Activated CD4-positive, CD25-positive, alpha-beta regulatory T cell treated with anti-CD3 and anti-CD28 coated beads, Interleukin-2, amount 50 U/mL, for 24 hours (primary cell): ENCODE data around the gene CLTCL1.

Experiments used
- ATAC-seq, 2 donors: fragments of 150-1000 bp; cut with Tn5 transposase; one replicate each; pipeline ENCODE4 v1.10.0; 2021; ENCODE audit warnings: mild to moderate bottlenecking in 1 of 2, moderate library complexity in 1 of 2

Gene CLTCL1

GRCh38 chr22:19244600-19245352 is 46.7 kb downstream of the CLTCL1 start:
- ATAC-seq: no peak

GRCh38 chr22:19242699-19243098 is 48.8 kb downstream of the CLTCL1 start:
- ATAC-seq: no peak

- no peak for ATAC-seq
Observed at GRCh38 chr22:19241593-19241906, 50.0 kb downstream of the CLTCL1 start.

GRCh38 chr22:19240813-19241592 is 50.5 kb downstream of the CLTCL1 start:
- no peak for ATAC-seq

- no peak for ATAC-seq
Observed at GRCh38 chr22:19239464-19239863, 52.1 kb downstream of the CLTCL1 start.

GRCh38 chr22:19238900-19239299 is 52.6 kb downstream of the CLTCL1 start:
- no peak for ATAC-seq

GRCh38 chr22:19235874-19236273 is 55.6 kb downstream of the CLTCL1 start:
- ATAC-seq: no peak

- ATAC-seq: no peak
Observed at GRCh38 chr22:19234126-19234896, 57.2 kb downstream of the CLTCL1 start.

- ATAC-seq: no peak
Observed at GRCh38 chr22:19233189-19233661, 58.3 kb downstream of the CLTCL1 start.

GRCh38 chr22:19232623-19233022 is 58.9 kb downstream of the CLTCL1 start:
- ATAC-seq: no peak

GRCh38 chr22:19231986-19232385 is 59.5 kb downstream of the CLTCL1 start:
- no peak for ATAC-seq

- no peak for ATAC-seq
Observed at GRCh38 chr22:19229600-19229999, 61.9 kb downstream of the CLTCL1 start.

- ATAC-seq: no peak
Observed at GRCh38 chr22:19228179-19228578, 63.3 kb downstream of the CLTCL1 start.

GRCh38 chr22:19226428-19226827 is 65.1 kb downstream of the CLTCL1 start:
- ATAC-seq: no peak

- ATAC-seq: no peak
Observed at GRCh38 chr22:19225560-19225959, 66.0 kb downstream of the CLTCL1 start.

- no peak for ATAC-seq
Observed at GRCh38 chr22:19224985-19225384, 66.5 kb downstream of the CLTCL1 start.

- no peak for ATAC-seq
Observed at GRCh38 chr22:19224557-19224956, 67.0 kb downstream of the CLTCL1 start.

- no peak for ATAC-seq
Observed at GRCh38 chr22:19223617-19224016, 67.9 kb downstream of the CLTCL1 start.

GRCh38 chr22:19223110-19223509 is 68.4 kb downstream of the CLTCL1 start:
- ATAC-seq: no peak

- no peak for ATAC-seq
Observed at GRCh38 chr22:19222242-19223005, 69.1 kb downstream of the CLTCL1 start.

GRCh38 chr22:19220867-19221266 is 70.7 kb downstream of the CLTCL1 start:
- no peak for ATAC-seq

GRCh38 chr22:19218541-19219233 is 72.8 kb downstream of the CLTCL1 start:
- no peak for ATAC-seq
